PC-3 (cell line): Measurements from ENCODE around the gene EFEMP1. TPM values are rescaled to one million over a fixed set of nuclear protein-coding genes. Genes with fewer than 3 reads are reported as not detected.

Experiments used
- ATAC-seq: fragments of 200-7000 bp; cut with Tn5 transposase; 2 replicates; pipeline ENCODE4 v1.9.1; 2020; ENCODE audit warnings: mild to moderate bottlenecking, moderate library complexity
- BruUV-seq: library from RNA; stranded (reverse); fragments of 400-500 nt; replicated peaks from 2 replicates; lab custom pipeline; 2021; lab: Mats Ljungman, UMichigan
- CTCF ChIA-PET: fragments of 300-600 bp; sonication (Branson Sonifier 250); formaldehyde crosslinking; loops from one replicate; lab custom pipeline; 2022; ENCODE audit warnings: antibody characterized with exemption; lab: Charles Lee
- POLR2A ChIA-PET: fragments of 300-600 bp; sonication (Branson Sonifier 250); formaldehyde crosslinking; loops from one replicate; lab custom pipeline; 2022; ENCODE audit warnings: antibody characterized with exemption; ENCODE audit not compliant: unreplicated experiment; lab: Charles Lee
- DNase-seq: peaks from one replicate; pipeline ENCODE4 v3.0.0-alpha.2; 2015
- H2AFZ ChIP-seq: fragments of 300-600 bp; sonication (generic); 2 replicates; pipeline ENCODE4 v1.6.0; 2016; ENCODE audit warnings: antibody characterized with exemption, low read length
- H3F3A ChIP-seq: fragments of 300-600 bp; sonication (generic); one replicate; pipeline ENCODE4 v1.6.0; 2017; ENCODE audit warnings: antibody characterized with exemption, low read length, control low read depth, mild to moderate bottlenecking; ENCODE audit not compliant: unreplicated experiment
- H3K27ac ChIP-seq: fragments of 300-600 bp; sonication (generic); 2 replicates; pipeline ENCODE4 v1.5.1; 2016; ENCODE audit warnings: mild to moderate bottlenecking, low read length
- H3K27me3 ChIP-seq: fragments of 300-600 bp; sonication (generic); 2 replicates; pipeline ENCODE4 v1.6.1; 2016; ENCODE audit warnings: low read length, mixed read lengths
- H3K36me3 ChIP-seq: fragments of 300-600 bp; sonication (generic); 2 replicates; pipeline ENCODE4 v1.6.1; 2016; ENCODE audit warnings: low read depth, mixed run types, low read length, mixed read lengths
- H3K4me1 ChIP-seq: fragments of 300-600 bp; sonication (generic); 2 replicates; pipeline ENCODE4 v1.5.1; 2016; ENCODE audit warnings: low read length; ENCODE audit not compliant: insufficient read depth
- H3K4me2 ChIP-seq: fragments of 300-600 bp; sonication (generic); 2 replicates; pipeline ENCODE4 v1.6.0; 2016; ENCODE audit warnings: low read length
- H3K4me3 ChIP-seq: fragments of 300-600 bp; sonication (generic); 2 replicates; pipeline ENCODE4 v1.5.1; 2016; ENCODE audit warnings: mild to moderate bottlenecking, low read length, mixed read lengths
- H3K79me2 ChIP-seq: fragments of 300-600 bp; sonication (generic); 2 replicates; pipeline ENCODE4 v1.6.1; 2017; ENCODE audit warnings: low read length, mixed read lengths
- H3K9ac ChIP-seq: fragments of 300-600 bp; sonication (generic); 2 replicates; pipeline ENCODE4 v1.6.0; 2016; ENCODE audit warnings: mild to moderate bottlenecking, low read length
- H3K9me2 ChIP-seq: fragments of 300-600 bp; sonication (generic); replicated peaks from 2 replicates; pipeline ENCODE4 v1.6.1; 2016; ENCODE audit warnings: mixed run types, low read length, mixed read lengths
- H3K9me3 ChIP-seq: fragments of 300-600 bp; sonication (generic); 2 replicates; pipeline ENCODE4 v1.6.1; 2016; ENCODE audit warnings: low read length, mixed read lengths
- H4K20me1 ChIP-seq: fragments of 300-600 bp; sonication (generic); 2 replicates; pipeline ENCODE4 v1.6.1; 2016; ENCODE audit warnings: low read length, mixed read lengths
- CTCF ChIP-seq: fragments of 300-600 bp; sonication (generic); conservative IDR thresholded peaks from 2 replicates; pipeline ENCODE4 v1.5.1; 2017; ENCODE audit warnings: antibody characterized with exemption, low read depth, mild to moderate bottlenecking, low read length
- EZH2 ChIP-seq: fragments of 300-600 bp; sonication (generic); IDR thresholded peaks from one replicate; pipeline ENCODE4 v1.6.1; 2017; ENCODE audit warnings: antibody characterized with exemption, mild to moderate bottlenecking, low read length; ENCODE audit not compliant: unreplicated experiment
- EZH2phosphoT487 ChIP-seq: fragments of 300-600 bp; sonication (generic); IDR thresholded peaks from 2 replicates; pipeline ENCODE4 v1.6.1; 2018; ENCODE audit warnings: mild to moderate bottlenecking, antibody characterized with exemption, low read length, borderline replicate concordance
- intact Hi-C: fragments of 100-400 bp; cut with micrococcal nuclease; formaldehyde crosslinking; loops from 2 replicates; pipeline ENCODE4 v1.9.0; 2023
- total RNA-seq: library from RNA; depleted of rRNA; stranded (reverse); fragments of >200 nt; gene quantifications from 2 replicates; pipeline ENCODE4 v1.2.3, GENCODE V29; 2014

Gene EFEMP1
- total RNA-seq, 1 experiment from 2014 or later, result 59.6 TPM

GRCh38 chr2:55902429-55902828 lies 21.2 kb downstream of the EFEMP1 start:
- no peak for ATAC-seq
- Histone ChIP-seq H3K9me2 (no peaks in the 10 kb centered on the region; the same call in 1 of the 2 replicates), H3K4me3 (no peak overlapping the region), H3K27me3 (no peaks in the 10 kb centered on the region), H3K4me1 (peaks cover 15% of the 10 kb centered on the region), H2AFZ (no peak overlapping the region), H3K9me3 (no peaks in the 10 kb centered on the region), H3K36me3 (peaks cover 6% of the 10 kb centered on the region; the same call in 1 of the 2 replicates), H3K27ac (no peak overlapping the region), H3K9ac (no peak overlapping the region), H4K20me1 (no peaks in the 10 kb centered on the region), H3F3A (no peaks in the 10 kb centered on the region), H3K79me2 (no peaks in the 10 kb centered on the region), H3K4me2 (no peak overlapping the region)
- TF ChIP-seq EZH2 (no peak), CTCF (no peak), EZH2phosphoT487 (no peak)
- intact Hi-C loops, result no loop called here
- ChIA-PET CTCF (no interaction called here), POLR2A (no interaction called here)
- no peak for DNase-seq
- BruUV-seq, result no TSS peak

- intact Hi-C loops, result no loop called here
- Histone ChIP-seq H2AFZ (no peak overlapping the region), H3K9ac (no peak overlapping the region), H3K4me1 (peaks cover 15% of the 10 kb centered on the region), H3K27me3 (no peaks in the 10 kb centered on the region), H3K79me2 (no peaks in the 10 kb centered on the region), H3F3A (no peaks in the 10 kb centered on the region), H3K9me3 (no peaks in the 10 kb centered on the region), H3K36me3 (peaks cover 6% of the 10 kb centered on the region; the same call in 1 of the 2 replicates), H3K27ac (no peak overlapping the region), H4K20me1 (no peaks in the 10 kb centered on the region), H3K4me2 (peak overlapping the region; percentile 51), H3K4me3 (no peak overlapping the region), H3K9me2 (no peaks in the 10 kb centered on the region; the same call in 1 of the 2 replicates)
- CTCF ChIA-PET, result no interaction called here
- BruUV-seq, result no TSS peak
- no peak for TF ChIP-seq EZH2
- TF ChIP-seq CTCF, result no peak
- TF ChIP-seq EZH2phosphoT487, result no peak
- DNase-seq, result no peak
- ATAC-seq, result no peak
- POLR2A ChIA-PET, result interaction anchor here (0.6 kb wide), 1 partner anchor 24 kb away, joined by 4 read pairs; no protein-coding TSS in a partner anchor
Observed at GRCh38 chr2:55901941-55902340, 21.6 kb downstream of the EFEMP1 start.

- peak; percentile 93 for ATAC-seq
- Histone ChIP-seq H3K4me2 (peak overlapping the region; percentile 51), H3K4me1 (peaks cover 15% of the 10 kb centered on the region), H3F3A (no peaks in the 10 kb centered on the region), H3K36me3 (peaks cover 6% of the 10 kb centered on the region; the same call in 1 of the 2 replicates), H3K79me2 (no peaks in the 10 kb centered on the region), H3K27me3 (no peaks in the 10 kb centered on the region), H3K27ac (no peak overlapping the region), H2AFZ (peak overlapping the region; percentile 52; the same call in 1 of the 2 replicates), H3K9me2 (no peaks in the 10 kb centered on the region; the same call in 1 of the 2 replicates), H3K9me3 (no peaks in the 10 kb centered on the region), H3K4me3 (no peak overlapping the region), H4K20me1 (no peaks in the 10 kb centered on the region), H3K9ac (no peak overlapping the region)
- BruUV-seq, result no TSS peak
- CTCF ChIA-PET, result no interaction called here
- TF ChIP-seq CTCF (no peak), EZH2phosphoT487 (no peak), EZH2 (no peak)
- POLR2A ChIA-PET, result interaction anchor here (0.6 kb wide), 1 partner anchor 23 kb away, joined by 4 read pairs; no protein-coding TSS in a partner anchor
- intact Hi-C loops, result no loop called here
- DNase-seq, result peak; percentile 63
Observed at GRCh38 chr2:55901322-55901721, 22.3 kb downstream of the EFEMP1 start.
